HEK293T (cell line): ENCODE results near the gene ZNF221.

Experiments used
- CTCF ChIA-PET: fragments of 350-600 bp; formaldehyde crosslinking; extraction: SDS; loops from one replicate; lab custom pipeline; 2021; ENCODE audit warnings: antibody characterized with exemption, inconsistent platforms; lab: Yijun Ruan, JAX
- POLR2A ChIA-PET: fragments of 350-600 bp; formaldehyde crosslinking; extraction: SDS; loops from one replicate; lab custom pipeline; 2020; ENCODE audit warnings: antibody characterized with exemption, inconsistent platforms; lab: Yijun Ruan, JAX
- DNase-seq: peaks from one replicate; pipeline ENCODE4 v3.0.0; 2012; ENCODE audit warnings: mixed read lengths; ENCODE audit errors: extremely low spot score
- ARNT ChIP-seq: fragments of 450-650 bp; IDR thresholded peaks from 2 replicates; pipeline ENCODE4 v1.6.1; 2017; ENCODE audit warnings: mild to moderate bottlenecking
- BHLHE40 ChIP-seq: fragments of 450-650 bp; IDR thresholded peaks from 2 replicates; pipeline ENCODE4 v1.6.1; 2016; ENCODE audit warnings: mild to moderate bottlenecking, moderate library complexity, borderline replicate concordance
- CTBP1 ChIP-seq: fragments of 450-650 bp; IDR thresholded peaks from 2 replicates; pipeline ENCODE4 v1.6.1; 2016; ENCODE audit warnings: borderline replicate concordance
- ELF4 ChIP-seq: fragments of 450-650 bp; IDR thresholded peaks from 2 replicates; pipeline ENCODE4 v1.6.1; 2017; ENCODE audit warnings: antibody characterized with exemption
- FOXA1 ChIP-seq: fragments of 450-650 bp; IDR thresholded peaks from 2 replicates; pipeline ENCODE4 v1.6.1; 2016; ENCODE audit warnings: mild to moderate bottlenecking
- FOXK2 ChIP-seq: fragments of 450-650 bp; IDR thresholded peaks from 2 replicates; pipeline ENCODE4 v1.6.1; 2016; ENCODE audit warnings: mild to moderate bottlenecking
- FOXM1 ChIP-seq: fragments of 450-650 bp; IDR thresholded peaks from 2 replicates; pipeline ENCODE4 v1.6.1; 2017; ENCODE audit warnings: mild to moderate bottlenecking, borderline replicate concordance
- HDGF ChIP-seq: fragments of 450-650 bp; IDR thresholded peaks from 2 replicates; pipeline ENCODE4 v1.6.1; 2017; ENCODE audit warnings: antibody characterized with exemption, borderline replicate concordance
- L3MBTL2 ChIP-seq: fragments of 450-650 bp; conservative IDR thresholded peaks from 2 replicates; pipeline ENCODE4 v1.6.1; 2016; ENCODE audit warnings: mild to moderate bottlenecking
- LEF1 ChIP-seq: fragments of 450-650 bp; IDR thresholded peaks from 2 replicates; pipeline ENCODE4 v1.6.1; 2017; ENCODE audit warnings: mild to moderate bottlenecking, borderline replicate concordance
- NFRKB ChIP-seq: fragments of 450-650 bp; IDR thresholded peaks from 2 replicates; pipeline ENCODE4 v1.6.1; 2016; ENCODE audit warnings: mild to moderate bottlenecking, moderate library complexity
- PKNOX1 ChIP-seq: fragments of 450-650 bp; IDR thresholded peaks from 2 replicates; pipeline ENCODE4 v1.6.1; 2016
- SP1 ChIP-seq: fragments of 450-650 bp; IDR thresholded peaks from 2 replicates; pipeline ENCODE4 v1.6.1; 2017
- SUZ12 ChIP-seq: fragments of 450-650 bp; IDR thresholded peaks from 2 replicates; pipeline ENCODE4 v1.6.1; 2016; ENCODE audit warnings: mild to moderate bottlenecking
- TARDBP ChIP-seq: fragments of 450-650 bp; IDR thresholded peaks from 2 replicates; pipeline ENCODE4 v1.6.1; 2016
- ZNF384 ChIP-seq: fragments of 450-650 bp; IDR thresholded peaks from 2 replicates; pipeline ENCODE4 v1.6.1; 2016

The ZNF221 gene

GRCh38 chr19:43956827-43957226 lies 5.8 kb downstream of the ZNF221 start:
- DNase-seq: no peak
- CTCF ChIA-PET: no interaction called here
- TF ChIP-seq NFRKB: no peak
- TF ChIP-seq FOXK2: no peak
- no peak for TF ChIP-seq ELF4
- no peak for TF ChIP-seq L3MBTL2
- no peak for TF ChIP-seq HDGF
- no peak for TF ChIP-seq ARNT
- TF ChIP-seq CTBP1: no peak
- TF ChIP-seq TARDBP: no peak
- TF ChIP-seq FOXA1: no peak
- TF ChIP-seq SP1: no peak
- no peak for TF ChIP-seq PKNOX1
- no peak for TF ChIP-seq FOXM1
- POLR2A ChIA-PET: no interaction called here

DNA sequence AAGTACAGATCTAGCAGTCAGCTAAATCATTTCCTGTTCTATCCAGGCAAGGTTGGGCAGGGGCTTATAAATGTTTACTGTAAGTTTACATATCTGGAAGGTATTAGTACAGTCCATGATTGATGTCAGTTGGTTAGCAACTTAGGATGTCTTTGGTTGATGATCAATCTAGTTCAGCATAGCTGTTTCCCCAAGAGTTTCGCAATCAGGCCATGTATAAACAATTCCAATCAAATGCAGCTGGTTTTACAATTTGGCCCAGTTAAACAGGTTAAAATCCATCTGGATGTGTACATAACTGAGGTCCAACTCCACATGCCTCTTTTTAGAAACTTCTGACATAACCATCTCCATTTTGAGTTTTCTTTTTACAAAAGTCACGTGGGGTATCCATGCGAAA lies 6.9 kb downstream of the ZNF221 start:
- POLR2A ChIA-PET: no interaction called here
- no peak for DNase-seq
- CTCF ChIA-PET: no interaction called here
- TF ChIP-seq SUZ12: no peak
- TF ChIP-seq FOXM1: no peak
- no peak for TF ChIP-seq SP1
- no peak for TF ChIP-seq L3MBTL2
- no peak for TF ChIP-seq FOXA1
- TF ChIP-seq NFRKB: no peak
- TF ChIP-seq TARDBP: no peak
- TF ChIP-seq ARNT: no peak
- TF ChIP-seq ZNF384: no peak
- no peak for TF ChIP-seq PKNOX1
- no peak for TF ChIP-seq ELF4
- no peak for TF ChIP-seq FOXK2
- TF ChIP-seq HDGF: no peak
- no peak for TF ChIP-seq CTBP1

GRCh38 chr19:43960411-43960810 lies 9.4 kb downstream of the ZNF221 start:
- DNase-seq: no peak
- ChIA-PET POLR2A (no interaction called here), CTCF (no interaction called here)
- TF ChIP-seq CTBP1 (no peak), FOXK2 (no peak), PKNOX1 (no peak), LEF1 (no peak), TARDBP (no peak), L3MBTL2 (no peak), ELF4 (no peak), NFRKB (no peak), SP1 (no peak), HDGF (no peak), BHLHE40 (no peak), ZNF384 (no peak)

GRCh38 chr19:43966079-43966694 lies 15.2 kb downstream of the ZNF221 start:
- TF ChIP-seq L3MBTL2: no peak
- POLR2A ChIA-PET: interaction anchor here (0.7 kb wide), 1 partner anchor 1403 kb away, joined by 3 read pairs; no protein-coding TSS in a partner anchor
- CTCF ChIA-PET: no interaction called here
- DNase-seq: no peak

DNA sequence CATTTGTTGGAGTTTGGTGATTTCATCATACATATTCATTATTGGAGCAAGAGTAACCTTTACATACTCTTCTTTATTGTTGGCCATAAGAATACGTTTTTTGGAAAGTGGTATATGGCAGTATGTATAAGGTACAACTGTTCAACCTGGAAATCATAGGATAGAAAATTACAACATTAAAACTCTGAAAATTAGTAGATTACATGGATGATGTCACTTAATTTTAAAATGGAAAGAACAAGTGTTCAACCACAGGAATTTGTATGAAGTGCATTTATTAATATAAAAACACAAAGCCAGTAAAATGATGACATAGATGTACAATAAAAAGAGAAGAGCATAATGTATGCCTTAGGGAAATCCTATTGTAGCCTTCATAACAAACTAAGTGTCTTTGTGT lies 25.7 kb downstream of the ZNF221 start:
- ChIA-PET POLR2A (no interaction called here), CTCF (no interaction called here)
- no peak for TF ChIP-seq FOXK2
- no peak for TF ChIP-seq ARNT
- TF ChIP-seq PKNOX1: no peak
- TF ChIP-seq SP1: no peak
- TF ChIP-seq FOXM1: no peak
- TF ChIP-seq CTBP1: no peak
- TF ChIP-seq L3MBTL2: no peak
- no peak for TF ChIP-seq HDGF
- TF ChIP-seq FOXA1: no peak
- TF ChIP-seq BHLHE40: no peak
- no peak for TF ChIP-seq ELF4
- TF ChIP-seq NFRKB: no peak
- no peak for TF ChIP-seq LEF1
- TF ChIP-seq TARDBP: no peak
- no peak for TF ChIP-seq ZNF384
- no peak for TF ChIP-seq SUZ12
- DNase-seq: no peak

GRCh38 chr19:43983544-43983911 lies 32.5 kb downstream of the ZNF221 start:
- no peak for DNase-seq
- ChIA-PET CTCF (no interaction called here), POLR2A (interaction anchor here (0.9 kb wide), 1 partner anchor 49 kb away, joined by 3 read pairs; the partner anchor contains the start of gene ZNF45)
- TF ChIP-seq NFRKB (no peak), TARDBP (no peak), ELF4 (no peak), ARNT (no peak), HDGF (no peak), FOXK2 (no peak)
